Astrocyte of the hippocampus (primary cell): ENCODE data around the gene HTR3D.
"Not testable (repeated sequence)": the region's sequence is repeated elsewhere in the genome, so short reads cannot be mapped to it uniquely, and the experiment has no call there.

Source experiments
- DNase-seq: peaks from one replicate; pipeline ENCODE4 v3.0.0; 2011; ENCODE audit warnings: low read depth, low spot score

The HTR3D gene

DNA sequence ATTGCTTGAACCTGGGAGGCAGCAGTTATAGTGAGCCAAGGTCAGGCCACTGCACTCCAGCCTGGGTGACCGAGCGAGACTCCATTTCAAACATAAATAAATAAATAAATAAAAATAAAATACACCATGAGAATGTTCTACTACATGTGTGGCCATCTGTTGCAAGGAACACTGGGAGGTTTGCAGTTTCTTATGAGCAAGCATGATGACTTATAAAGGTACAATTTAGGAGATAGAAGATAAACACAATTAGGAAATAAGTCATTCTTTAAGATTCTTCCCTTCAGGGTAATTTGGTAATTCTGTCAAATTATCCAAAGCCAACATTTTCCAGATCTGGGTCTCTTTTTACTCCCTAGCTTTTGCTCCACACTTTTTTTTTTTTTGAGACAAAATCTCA, 34.7 kb downstream of the HTR3D start:
- no peak for DNase-seq

DNA sequence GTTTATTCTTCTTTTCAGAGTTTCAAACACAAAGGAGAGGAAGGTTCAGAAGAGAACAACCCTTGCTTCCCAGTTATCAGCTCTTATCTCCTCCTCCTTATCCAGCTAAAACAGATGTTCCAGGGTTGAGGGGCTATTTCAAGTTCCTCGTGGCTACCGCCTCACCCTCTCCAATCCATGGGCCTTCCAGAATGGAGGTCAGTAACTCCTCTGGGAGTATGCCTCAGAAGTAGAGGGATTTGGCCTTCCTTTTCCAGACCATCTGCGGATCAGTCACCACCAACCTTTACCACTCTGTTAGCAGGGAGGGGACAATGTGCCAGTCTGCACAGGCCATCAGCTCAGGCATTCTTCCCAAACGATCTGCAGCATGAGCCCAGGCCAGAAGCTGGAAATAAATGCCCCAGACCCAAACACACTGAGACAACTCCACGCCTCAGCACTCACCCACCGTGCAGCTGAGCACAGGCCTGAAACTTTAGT, 36.1 kb downstream of the HTR3D start:
- DNase-seq = no peak

DNA sequence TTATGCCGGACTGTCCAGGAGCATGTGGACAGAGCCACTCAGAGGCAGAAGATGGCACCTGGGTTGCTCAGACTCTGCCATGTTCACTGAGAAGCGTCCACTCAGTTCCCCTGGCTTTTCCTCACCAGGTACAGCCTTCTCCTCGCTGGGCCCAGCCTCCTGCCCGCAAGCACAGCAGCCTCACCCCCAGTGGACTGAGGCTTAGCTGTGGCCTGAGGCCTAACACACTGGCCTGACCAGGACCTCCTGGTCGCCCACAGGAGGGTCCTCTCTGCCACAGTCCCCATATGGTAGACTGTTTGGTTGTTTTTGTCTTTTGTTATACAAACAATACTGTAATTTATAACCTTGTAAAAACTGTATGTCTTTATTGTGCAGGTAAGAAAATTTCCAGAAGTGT, 36.8 kb downstream of the HTR3D start:
- DNase-seq = no peak

DNA sequence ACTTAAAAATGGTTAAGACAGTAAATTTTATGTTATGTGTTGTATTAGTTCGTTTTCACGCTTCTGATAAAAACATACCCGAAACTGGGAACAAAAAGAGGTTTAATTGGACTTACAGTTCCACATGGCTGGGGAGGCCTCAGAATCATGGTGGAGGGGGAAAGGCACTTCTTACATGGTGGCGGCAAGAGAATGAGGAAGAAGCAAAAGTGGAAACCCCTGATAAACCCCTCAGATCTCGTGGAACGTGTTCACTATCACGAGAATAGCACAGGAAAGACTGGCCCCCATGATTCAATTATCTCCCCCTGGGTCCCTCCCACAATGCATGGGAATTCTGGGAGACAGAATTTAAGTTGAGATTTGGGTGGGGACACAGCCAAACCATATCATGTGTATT, 39.6 kb downstream of the HTR3D start:
- DNase-seq = not testable (repeated sequence)

DNA sequence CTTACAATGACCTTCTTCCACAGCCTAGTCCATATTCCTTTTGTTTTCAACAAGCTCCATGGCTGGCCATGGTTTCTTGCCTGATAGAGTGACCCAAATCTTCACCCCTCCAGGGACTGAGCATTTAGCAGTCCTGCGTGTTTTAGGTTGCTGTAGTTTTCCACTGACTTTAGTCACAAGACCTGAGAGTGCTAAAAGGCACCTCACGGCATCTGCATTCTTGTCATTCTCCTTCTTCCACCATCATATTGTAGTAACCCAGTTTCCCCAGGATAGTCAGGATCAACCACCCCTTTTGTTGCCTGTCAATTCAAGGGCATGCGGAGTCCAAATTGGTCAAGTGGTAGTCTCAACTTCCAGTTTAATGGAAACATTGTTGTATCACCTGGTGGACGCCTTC, 42.1 kb downstream of the HTR3D start:
- DNase-seq = no peak

DNA sequence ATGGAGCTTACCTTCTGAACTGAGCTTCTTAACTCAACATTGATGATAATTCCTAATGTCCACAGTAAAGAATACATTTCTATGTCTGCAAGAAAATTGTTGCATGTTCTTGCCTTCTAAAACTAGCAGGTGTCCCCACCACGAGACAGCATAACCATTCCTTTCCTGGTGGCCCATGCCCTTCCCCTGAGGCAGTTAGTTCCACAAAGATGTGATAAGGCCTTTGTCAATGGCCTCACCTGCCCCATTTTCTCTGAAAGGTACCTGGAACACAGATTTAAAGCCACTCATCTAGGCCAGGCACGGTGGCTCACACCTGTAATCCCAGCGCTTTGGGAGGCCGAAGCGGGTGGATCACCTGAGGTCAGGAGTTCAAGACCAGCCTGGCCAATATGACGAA, 44.4 kb downstream of the HTR3D start:
- DNase-seq = no peak

DNA sequence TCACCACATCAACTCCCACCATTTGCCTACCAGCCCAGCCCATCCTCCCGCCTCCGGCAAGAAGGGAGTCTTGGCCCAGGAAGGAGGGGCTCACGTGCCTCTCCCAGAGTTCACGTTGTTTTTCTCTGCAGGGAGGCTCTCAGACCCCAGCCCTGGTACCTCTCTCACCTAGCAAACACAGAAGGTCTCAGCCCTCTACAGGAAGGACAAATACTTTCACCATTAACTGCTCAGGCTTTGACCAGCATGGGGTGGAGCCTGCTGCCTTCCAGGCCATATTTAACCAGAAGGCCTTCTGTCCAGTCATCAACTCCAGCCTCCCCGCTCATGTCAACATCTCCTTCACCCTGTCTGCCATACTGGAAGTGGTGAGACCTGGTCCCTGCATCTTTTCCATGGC, 46.3 kb downstream of the HTR3D start:
- no peak for DNase-seq

DNA sequence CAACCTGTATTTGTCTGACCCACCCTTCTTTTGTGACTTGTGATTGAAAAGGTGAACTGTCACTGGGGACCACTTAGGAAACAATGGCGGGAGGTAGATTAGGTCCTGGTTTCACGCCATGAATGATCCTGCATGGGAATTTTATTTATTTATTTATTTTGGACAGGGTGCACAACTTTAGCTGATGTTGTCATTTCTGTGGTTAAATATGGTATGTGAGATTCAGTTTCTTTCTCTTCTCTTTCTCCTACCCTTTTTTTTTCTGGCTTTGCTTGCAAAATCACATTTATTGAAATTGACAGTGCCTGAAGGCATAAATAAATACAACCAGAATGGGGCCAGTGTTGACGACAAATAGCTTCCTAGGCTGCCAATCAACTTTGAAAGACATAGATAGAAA, 47.3 kb downstream of the HTR3D start:
- DNase-seq = peak; percentile 8

DNA sequence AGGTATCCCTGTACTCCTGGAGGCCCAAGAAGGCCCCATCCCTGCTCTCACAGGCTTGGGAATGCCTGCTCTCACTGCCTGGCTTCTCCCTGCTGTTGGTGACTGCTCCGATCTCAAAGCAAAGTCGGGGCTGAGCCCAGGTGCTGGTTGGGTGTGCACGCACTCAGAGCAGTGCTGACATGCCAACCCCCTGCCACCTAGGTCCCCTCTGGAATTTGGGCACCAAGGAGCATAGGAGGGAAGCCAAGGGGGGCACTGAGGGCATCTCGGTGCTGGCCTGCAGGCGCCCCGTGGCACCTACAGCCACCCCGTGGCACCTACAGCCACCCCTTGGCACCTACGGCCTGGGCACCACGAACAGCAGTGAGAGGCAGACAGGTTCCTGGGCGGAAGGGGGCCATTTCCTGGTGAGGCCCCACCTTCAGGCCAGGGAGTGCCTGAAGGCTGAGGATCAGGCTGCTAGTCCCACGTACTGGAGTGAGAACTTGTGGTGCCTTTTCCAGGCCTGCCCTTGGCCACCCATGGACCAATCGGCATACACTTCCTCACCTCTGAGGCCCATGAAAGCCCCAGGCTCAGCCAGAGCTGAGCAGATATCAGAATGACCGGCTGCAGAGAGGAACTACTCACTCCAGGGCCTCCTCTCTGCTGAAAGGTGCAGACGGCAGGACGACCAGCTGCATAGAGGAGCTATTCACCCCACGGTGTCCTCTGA, 49.7 kb downstream of the HTR3D start:
- DNase-seq = no peak

DNA sequence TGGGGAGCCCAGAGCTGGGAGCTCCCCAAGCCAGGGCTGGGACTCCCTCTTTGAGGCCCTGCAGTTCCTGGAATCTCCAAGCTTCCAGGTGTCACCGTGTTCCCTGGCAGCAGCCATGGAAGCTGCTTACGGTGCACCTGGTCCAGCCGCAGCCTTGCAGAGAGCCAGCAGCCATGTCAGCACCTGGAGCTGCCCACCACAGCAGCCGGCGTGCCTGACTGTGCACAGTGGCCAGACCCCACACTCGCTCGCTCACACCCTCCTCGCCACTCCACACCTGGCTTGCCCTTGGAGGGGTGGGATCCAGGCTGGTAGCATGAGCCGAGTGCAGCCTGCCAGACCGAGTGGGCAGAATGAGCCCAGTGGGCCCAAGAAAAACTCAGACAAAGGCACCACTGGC, 50.5 kb downstream of the HTR3D start:
- DNase-seq = no peak

DNA sequence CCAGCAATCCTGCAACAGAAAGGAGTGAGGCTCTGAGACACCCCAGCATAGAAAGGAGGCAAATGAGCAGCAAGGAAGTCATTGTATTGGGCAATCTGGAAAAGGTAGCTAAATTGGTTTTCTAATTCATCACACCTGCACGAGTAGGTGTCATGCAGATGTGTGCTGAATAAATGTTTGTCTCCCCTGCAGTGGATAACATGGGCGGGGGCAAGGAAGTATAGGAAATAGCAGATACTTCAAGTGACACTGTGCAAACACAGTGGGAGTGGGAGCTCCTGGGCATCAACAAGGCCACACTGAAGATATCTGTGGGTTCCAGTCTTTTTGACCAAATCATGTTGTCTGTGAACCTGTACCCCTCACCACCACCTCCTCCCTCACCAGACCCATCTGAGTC, 50.9 kb downstream of the HTR3D start:
- no peak for DNase-seq

DNA sequence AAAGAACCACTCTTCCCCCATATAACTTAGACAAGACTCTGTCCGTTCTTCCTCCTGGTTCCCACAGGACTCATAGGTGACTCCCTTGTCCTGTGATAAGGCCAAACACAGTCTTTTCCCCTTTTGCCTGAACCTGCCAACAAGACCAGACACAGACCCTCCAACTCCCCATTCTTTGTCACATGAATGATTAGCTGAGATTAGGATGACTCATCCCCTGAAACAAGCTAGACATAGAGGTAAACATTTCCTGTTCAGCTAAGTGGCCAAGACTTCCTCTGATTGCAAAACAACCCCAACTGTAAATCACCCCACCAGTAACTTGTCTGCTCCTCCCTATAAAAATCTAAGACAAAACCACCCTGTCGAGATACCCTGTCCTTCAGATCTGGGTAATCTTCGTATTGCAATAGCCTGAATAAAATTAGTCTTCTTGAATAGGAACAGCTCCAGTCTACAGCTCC, 53.9 kb downstream of the HTR3D start:
- no peak for DNase-seq
